ENCODE data around the gene NAPEPLD. TPM values are rescaled to one million over a fixed set of nuclear protein-coding genes. Genes with fewer than 3 reads are reported as not detected.

The NAPEPLD gene
- polyA plus RNA-seq, 1 donor (not counting 4 experiments of a cell fraction or from before 2014, with no cell fraction given): 3.8 TPM

- Histone ChIP-seq H4K20me1 (ENCODE audit: control insufficient read depth, extremely low read depth, insufficient read depth, low read length) (no peaks in the 10 kb centered on the region), H3K9ac (ENCODE audit: control insufficient read depth, extremely low read depth, insufficient read depth, low read length) (no peak overlapping the region), H3K4me2 (ENCODE audit: control insufficient read depth, extremely low read depth, insufficient read depth, low read depth, low read length) (no peak overlapping the region), H3K36me3 (ENCODE audit: control insufficient read depth in 2 of 2, extremely low read depth in 1 of 2, insufficient read depth in 2 of 2, low read length in 2 of 2) (no peaks in the 10 kb centered on the region), H3K79me2 (ENCODE audit: control insufficient read depth, insufficient read depth, low read length) (no peaks in the 10 kb centered on the region), H3K4me1 (ENCODE audit: control insufficient read depth, extremely low read depth, insufficient read depth, low read length) (no peaks in the 10 kb centered on the region), H3K27me3 (ENCODE audit: control insufficient read depth, extremely low read depth, insufficient read depth, low read length) (no peaks in the 10 kb centered on the region), H3K27ac (ENCODE audit: control insufficient read depth, insufficient read depth, low read length) (no peak overlapping the region), H2AFZ (ENCODE audit: control insufficient read depth, low read length) (no peak overlapping the region), H3K4me3 (ENCODE audit: control insufficient read depth in 2 of 3, extremely low read depth in 1 of 3, insufficient read depth in 2 of 3, low read depth in 1 of 3, low read length in 3 of 3) (no peak overlapping the region), H3K9me3 (ENCODE audit: control insufficient read depth, low read depth, low read length) (no peaks in the 10 kb centered on the region), H3K9me1 (ENCODE audit: control insufficient read depth, extremely low read depth, insufficient read depth, low read length) (no peaks in the 10 kb centered on the region)
- dilution Hi-C loops (cut with MboI; ENCODE audit: extremely low pct_ligation_motif_present, low sequenced_read_pairs): no loop called here
- no peak for TF ChIP-seq EZH2 (IDR thresholded peaks at IDR 0.05; ENCODE audit: low read length)
- TF ChIP-seq CTCF (optimal IDR thresholded peaks at IDR 0.05 in 1 of 3, IDR thresholded peaks at IDR 0.05 in 1 of 3, conservative IDR thresholded peaks at IDR 0.05 in 1 of 3; ENCODE audit: extremely low read depth in 1 of 3, insufficient read depth in 2 of 3, low read length in 3 of 3): no peak
- FAIRE-seq: no peak
- no peak for DNase-seq (ENCODE audit: low read depth, low spot score)
Measured at GRCh38 chr7:103132995-103133688, 15.8 kb downstream of the NAPEPLD start.

- Histone ChIP-seq H4K20me1 (ENCODE audit: control insufficient read depth, extremely low read depth, insufficient read depth, low read length) (no peaks in the 10 kb centered on the region), H3K4me3 (ENCODE audit: control insufficient read depth in 2 of 3, extremely low read depth in 1 of 3, insufficient read depth in 2 of 3, low read depth in 1 of 3, low read length in 3 of 3) (no peak overlapping the region), H3K4me1 (ENCODE audit: control insufficient read depth, extremely low read depth, insufficient read depth, low read length) (no peaks in the 10 kb centered on the region), H3K9me1 (ENCODE audit: control insufficient read depth, extremely low read depth, insufficient read depth, low read length) (no peaks in the 10 kb centered on the region), H3K79me2 (ENCODE audit: control insufficient read depth, insufficient read depth, low read length) (no peaks in the 10 kb centered on the region), H3K36me3 (ENCODE audit: control insufficient read depth in 2 of 2, extremely low read depth in 1 of 2, insufficient read depth in 2 of 2, low read length in 2 of 2) (no peaks in the 10 kb centered on the region), H2AFZ (ENCODE audit: control insufficient read depth, low read length) (no peak overlapping the region), H3K9ac (ENCODE audit: control insufficient read depth, extremely low read depth, insufficient read depth, low read length) (no peak overlapping the region), H3K9me3 (ENCODE audit: control insufficient read depth, low read depth, low read length) (no peaks in the 10 kb centered on the region), H3K27me3 (ENCODE audit: control insufficient read depth, extremely low read depth, insufficient read depth, low read length) (no peaks in the 10 kb centered on the region), H3K4me2 (ENCODE audit: control insufficient read depth, extremely low read depth, insufficient read depth, low read depth, low read length) (no peak overlapping the region), H3K27ac (ENCODE audit: control insufficient read depth, insufficient read depth, low read length) (no peak overlapping the region)
- DNase-seq (ENCODE audit: low read depth, low spot score) (no peak), FAIRE-seq (no peak)
- no peak for TF ChIP-seq CTCF (optimal IDR thresholded peaks at IDR 0.05 in 1 of 3, IDR thresholded peaks at IDR 0.05 in 1 of 3, conservative IDR thresholded peaks at IDR 0.05 in 1 of 3; ENCODE audit: extremely low read depth in 1 of 3, insufficient read depth in 2 of 3, low read length in 3 of 3)
- no peak for TF ChIP-seq EZH2 (IDR thresholded peaks at IDR 0.05; ENCODE audit: low read length)
- dilution Hi-C loops (cut with MboI; ENCODE audit: extremely low pct_ligation_motif_present, low sequenced_read_pairs): no loop called here
Measured at GRCh38 chr7:103130901-103131624, 17.8 kb downstream of the NAPEPLD start.
